GM06990 (cell line): ENCODE measurements around the gene ADA.

ENCODE experiments used
- DNase-seq: peaks from one replicate; pipeline ENCODE4 v3.0.0-alpha.2; 2011; ENCODE audit not compliant: insufficient read length; ENCODE audit errors: extremely low read depth
- H3K27me3 ChIP-seq: replicated peaks from 2 replicates; pipeline ENCODE4 v1.6.0; 2011; ENCODE audit warnings: low read length; ENCODE audit not compliant: control insufficient read depth, insufficient read depth
- H3K36me3 ChIP-seq: 2 replicates; pipeline ENCODE4 v1.5.1; 2011; ENCODE audit warnings: low read length; ENCODE audit not compliant: control insufficient read depth, insufficient read depth
- H3K4me3 ChIP-seq: replicated peaks from 2 replicates; pipeline ENCODE4 v1.5.1; 2011; ENCODE audit warnings: low read depth, mild to moderate bottlenecking, control low read depth, low read length
- CTCF ChIP-seq: IDR thresholded peaks from 2 replicates; pipeline ENCODE4 v1.5.1; 2011; ENCODE audit warnings: low read length, control low read depth, mild to moderate bottlenecking, inconsistent platforms; ENCODE audit not compliant: insufficient read depth, poor library complexity, severe bottlenecking

Gene ADA

GRCh38 chr20:44598423-44599305 is 52.8 kb downstream of the ADA start:
- TF ChIP-seq CTCF, result no peak
- H3K4me3 ChIP-seq, result peak overlapping the region; percentile 57
- DNase-seq, result no peak
- no peaks in the 10 kb centered on the region for H3K27me3 ChIP-seq
- H3K36me3 ChIP-seq, result no peaks in the 10 kb centered on the region; the same call in none of the 2 replicates

GRCh38 chr20:44597930-44598329 is 53.6 kb downstream of the ADA start:
- DNase-seq, result no peak
- Histone ChIP-seq H3K36me3 (no peaks in the 10 kb centered on the region; the same call in none of the 2 replicates), H3K4me3 (peak overlapping the region; percentile 57), H3K27me3 (no peaks in the 10 kb centered on the region)
- no peak for TF ChIP-seq CTCF

GRCh38 chr20:44597516-44597915 is 54.0 kb downstream of the ADA start:
- no peak for DNase-seq
- no peak for TF ChIP-seq CTCF
- Histone ChIP-seq H3K4me3 (no peak overlapping the region), H3K27me3 (no peaks in the 10 kb centered on the region), H3K36me3 (no peaks in the 10 kb centered on the region; the same call in none of the 2 replicates)

- no peak for TF ChIP-seq CTCF
- Histone ChIP-seq H3K4me3 (no peak overlapping the region), H3K36me3 (no peaks in the 10 kb centered on the region; the same call in 1 of the 2 replicates), H3K27me3 (no peaks in the 10 kb centered on the region)
- DNase-seq, result no peak
These were observed 54.6 kb downstream of the ADA start for GRCh38 chr20:44596876-44597275.

- H3K36me3 ChIP-seq, result no peaks in the 10 kb centered on the region; the same call in 1 of the 2 replicates
- no peak for TF ChIP-seq CTCF
These were observed 55.5 kb downstream of the ADA start for GRCh38 chr20:44596010-44596409.

More at GRCh38 chr20:44596010-44596409, 55.5 kb downstream of the ADA start:
- DNase-seq, result no peak
- Histone ChIP-seq H3K27me3 (no peaks in the 10 kb centered on the region), H3K4me3 (no peak overlapping the region)
